CD4-positive, alpha-beta T cell treated with Interleukin-21 for 1 hour (primary cell): ENCODE results near the gene SIK3.

Experiments used
- DNase-seq: peaks from one replicate; pipeline ENCODE4 v3.0.0-alpha.2; 2020

SIK3 gene

GRCh38 chr11:117107701-117108590, 9.7 kb upstream of the SIK3 start:
- no peak for DNase-seq

- DNase-seq, result no peak
Observed at GRCh38 chr11:117100556-117100955, 2.3 kb upstream of the SIK3 start.

DNA sequence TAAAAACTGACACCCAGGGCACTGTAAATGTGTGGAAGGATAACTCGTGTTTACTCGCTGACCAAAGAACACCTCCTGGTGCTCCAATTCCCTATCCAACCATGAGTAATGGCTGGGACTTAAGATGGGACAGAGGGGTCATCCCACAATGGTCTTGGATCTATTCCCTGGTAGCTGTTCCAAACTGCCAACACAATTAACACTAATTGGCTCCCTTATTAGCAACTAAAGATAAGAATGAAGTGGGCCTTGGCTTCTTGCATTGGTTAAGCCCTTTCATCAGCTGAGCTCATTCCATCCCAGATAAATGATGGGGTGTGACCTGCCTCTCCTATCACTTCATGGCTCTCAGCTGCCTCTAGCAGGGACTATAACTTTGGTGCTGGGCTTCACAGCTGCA, 1.5 kb upstream of the SIK3 start:
- no peak for DNase-seq

- DNase-seq, result peak; percentile 36
Observed at GRCh38 chr11:117097389-117098268, 599 bp downstream of the SIK3 start.

DNA sequence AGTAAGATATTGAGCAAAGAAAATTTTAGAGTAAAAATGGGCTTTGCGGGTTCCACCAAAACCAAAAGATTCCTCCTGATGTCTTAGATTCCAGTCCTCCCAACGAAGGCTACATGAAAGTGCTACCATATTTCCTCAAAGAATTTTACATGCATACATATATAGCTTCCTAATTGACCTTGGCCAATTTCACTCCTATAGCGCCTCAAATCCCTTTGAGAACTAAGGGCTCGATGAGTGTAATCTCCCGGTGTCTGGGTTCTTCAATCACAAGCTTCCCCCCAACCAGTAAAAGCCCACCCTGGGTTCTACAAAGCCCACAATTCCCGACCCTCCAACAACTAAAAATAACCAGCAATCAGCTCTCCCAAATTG, 1.2 kb downstream of the SIK3 start:
- DNase-seq, result no peak

- DNase-seq, result peak; percentile 76
Observed at GRCh38 chr11:117096201-117096991, 1.8 kb downstream of the SIK3 start.

DNA sequence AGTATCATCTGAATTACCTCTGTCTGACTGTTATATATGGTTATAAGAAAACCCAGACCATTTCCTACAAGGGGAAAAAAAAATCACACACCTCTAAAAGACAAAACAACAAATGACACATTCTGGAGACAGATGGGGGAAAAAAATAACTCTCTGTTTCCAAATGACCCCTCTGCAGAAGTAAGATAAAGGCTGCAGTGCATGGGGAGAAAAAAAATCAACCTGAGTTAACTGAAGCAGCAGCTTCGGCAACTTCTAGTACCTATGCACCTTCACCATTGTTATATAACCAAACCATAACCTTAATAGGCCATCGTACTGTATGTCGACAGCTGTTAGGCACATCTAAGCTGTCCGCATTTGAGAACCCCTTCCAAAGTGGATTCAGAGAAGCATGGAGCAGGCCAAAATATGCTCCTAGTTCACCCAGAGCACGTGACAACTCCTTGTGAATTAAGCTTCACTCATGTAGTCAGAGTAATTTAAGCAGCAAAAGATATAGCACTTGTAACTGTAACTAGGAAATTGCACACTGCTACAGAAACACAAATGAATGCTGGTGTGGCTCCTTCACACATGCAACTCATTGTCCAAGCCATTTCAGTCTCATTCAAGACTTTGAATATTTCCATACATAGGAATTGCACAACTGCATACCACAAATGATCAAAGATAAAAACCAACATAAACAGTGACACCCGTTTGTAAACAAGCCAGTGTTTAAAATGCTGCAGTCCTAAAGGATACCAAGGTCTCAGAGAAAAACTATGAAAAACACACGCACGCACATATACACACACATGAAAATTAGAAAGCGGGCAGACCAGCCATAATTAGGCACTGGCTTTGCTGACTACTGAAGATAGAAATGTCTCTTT, 2.7 kb downstream of the SIK3 start:
- peak; percentile 45 for DNase-seq

GRCh38 chr11:117094776-117095175, 3.5 kb downstream of the SIK3 start:
- DNase-seq, result no peak

- no peak for DNase-seq
Observed at GRCh38 chr11:117092951-117093590, 5.2 kb downstream of the SIK3 start.

- no peak for DNase-seq
Observed at GRCh38 chr11:117091753-117092477, 6.3 kb downstream of the SIK3 start.

- no peak for DNase-seq
Observed at GRCh38 chr11:117090111-117090706, 8.0 kb downstream of the SIK3 start.

- no peak for DNase-seq
Observed at GRCh38 chr11:117089685-117090084, 8.5 kb downstream of the SIK3 start.

- DNase-seq, result peak; percentile 42
Observed at GRCh38 chr11:117087446-117087845, 10.8 kb downstream of the SIK3 start.

DNA sequence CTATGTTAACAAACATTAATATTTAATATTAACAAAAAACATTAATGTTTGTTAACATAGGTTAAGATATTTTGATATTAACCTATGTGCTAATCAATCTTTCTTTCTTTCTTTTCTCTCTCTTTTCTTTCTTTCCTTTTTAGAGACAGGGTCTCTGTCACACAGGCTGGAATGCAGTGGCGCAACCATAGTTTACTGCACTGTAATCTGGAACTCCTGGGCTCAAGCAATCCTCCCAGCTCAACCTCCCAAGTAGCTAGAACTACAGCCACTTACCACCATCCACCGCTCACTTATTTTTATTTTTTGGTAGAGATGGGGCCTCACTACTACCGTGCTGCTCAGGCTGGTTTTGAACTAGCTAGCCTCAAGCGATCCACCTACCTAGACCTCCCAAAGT, 13.2 kb downstream of the SIK3 start:
- no peak for DNase-seq

GRCh38 chr11:117083011-117083935, 15.0 kb downstream of the SIK3 start:
- no peak for DNase-seq

DNA sequence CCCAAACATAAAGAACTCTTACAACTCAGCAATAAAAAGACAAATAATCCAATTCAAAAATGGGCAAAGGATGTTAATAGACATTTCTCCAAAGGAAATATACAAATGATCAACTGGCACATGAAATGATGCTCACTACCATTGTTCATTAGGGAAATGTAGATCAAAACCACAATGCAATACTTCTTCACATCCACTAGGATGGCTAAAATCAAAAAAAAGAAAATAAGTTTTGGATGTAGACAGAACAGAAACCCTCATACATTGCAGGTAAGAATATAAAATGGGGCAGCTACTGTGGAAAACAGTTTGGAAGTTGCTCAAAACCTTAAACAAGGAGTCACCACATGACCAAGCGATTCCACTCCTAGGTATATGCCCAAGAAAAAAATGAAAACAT, 16.3 kb downstream of the SIK3 start:
- DNase-seq, result no peak

- no peak for DNase-seq
Observed at GRCh38 chr11:117080370-117080769, 17.9 kb downstream of the SIK3 start.

- DNase-seq, result no peak
Observed at GRCh38 chr11:117076941-117077691, 21.1 kb downstream of the SIK3 start.
